Stimulated activated CD4-positive, alpha-beta T cell treated with anti-CD3 and anti-CD28 coated beads, Interleukin-15, amount 100 ng/mL, for 24 hours (primary cell): ENCODE data around the gene PHF21A.

Source experiments
- DNase-seq: peaks from one replicate; pipeline ENCODE4 v3.0.0-alpha.2; 2020

Gene PHF21A

GRCh38 chr11:45899448-45900174 lies 221.6 kb downstream of the PHF21A start:
- peak; percentile 76 for DNase-seq

GRCh38 chr11:45899086-45899447 lies 222.2 kb downstream of the PHF21A start:
- DNase-seq: no peak

- DNase-seq: no peak
Measured at GRCh38 chr11:45897556-45897955, 223.7 kb downstream of the PHF21A start.

- DNase-seq: no peak
Measured at GRCh38 chr11:45896422-45896984, 224.8 kb downstream of the PHF21A start.

GRCh38 chr11:45895553-45896259 lies 225.5 kb downstream of the PHF21A start:
- no peak for DNase-seq

- DNase-seq: no peak
Measured at GRCh38 chr11:45894555-45895247, 226.6 kb downstream of the PHF21A start.

- DNase-seq: no peak
Measured at GRCh38 chr11:45892856-45893255, 228.4 kb downstream of the PHF21A start.

- no peak for DNase-seq
Measured at GRCh38 chr11:45890886-45891550, 230.2 kb downstream of the PHF21A start.

GRCh38 chr11:45889966-45890365 lies 231.3 kb downstream of the PHF21A start:
- DNase-seq: no peak

GRCh38 chr11:45889555-45889954 lies 231.7 kb downstream of the PHF21A start:
- DNase-seq: no peak

- no peak for DNase-seq
Measured at GRCh38 chr11:45887587-45887986, 233.7 kb downstream of the PHF21A start.

- no peak for DNase-seq
Measured at GRCh38 chr11:45886816-45887520, 234.3 kb downstream of the PHF21A start.

- DNase-seq: no peak
Measured at GRCh38 chr11:45885921-45886721, 235.1 kb downstream of the PHF21A start.

GRCh38 chr11:45885274-45885920 lies 235.9 kb downstream of the PHF21A start, which contains the start of gene MAPK8IP1:
TSS of gene MAPK8IP1 (plus strand) at chr11:45885651. CDS start at chr11:45885821, 170 bp downstream.
- peak; percentile 58 for DNase-seq

- no peak for DNase-seq
Measured at GRCh38 chr11:45884596-45885185, 236.6 kb downstream of the PHF21A start.
